Suprapubic skin (tissue), 4 donors: ENCODE results near the gene EML4. TPM values are rescaled to one million over a fixed set of nuclear protein-coding genes. Genes with fewer than 3 reads are reported as not detected.

ENCODE experiments used
- DNase-seq, 2 donors: peaks; one replicate each; pipeline ENCODE4 v3.0.0-alpha.2; 2019; ENCODE audit warnings: low spot score in 2 of 2
- H3K27ac ChIP-seq: fragments of 200-600 bp; sonication (generic); one replicate; pipeline ENCODE4 v1.5.1; 2019
- H3K27me3 ChIP-seq: fragments of 200-600 bp; sonication (generic); one replicate; pipeline ENCODE4 v1.5.1; 2019
- H3K36me3 ChIP-seq: fragments of 200-600 bp; sonication (generic); one replicate; pipeline ENCODE4 v1.5.1; 2019
- H3K4me1 ChIP-seq: fragments of 200-600 bp; sonication (generic); one replicate; pipeline ENCODE4 v1.5.1; 2019
- H3K4me3 ChIP-seq: fragments of 200-600 bp; sonication (generic); one replicate; pipeline ENCODE4 v1.5.1; 2019; ENCODE audit warnings: mild to moderate bottlenecking
- H3K9me3 ChIP-seq: fragments of 200-600 bp; sonication (generic); one replicate; pipeline ENCODE4 v1.5.1; 2019
- EP300 ChIP-seq: sonication (generic); formaldehyde crosslinking; IDR thresholded peaks from one replicate; pipeline ENCODE4 v1.6.1; 2017; ENCODE audit warnings: antibody characterized with exemption
- POLR2A ChIP-seq, 2 donors: fragments of 450-650 bp; IDR thresholded peaks; one replicate each; pipeline ENCODE4 v1.6.1; 2017; ENCODE audit warnings: antibody characterized with exemption in 2 of 2, mild to moderate bottlenecking in 2 of 2, moderate library complexity in 2 of 2
- POLR2AphosphoS5 ChIP-seq, 3 donors: sonication (generic); formaldehyde crosslinking; IDR thresholded peaks; one replicate each; pipeline ENCODE4 v1.6.1; 2017; ENCODE audit warnings: antibody characterized with exemption in 3 of 3
- WGBS: methylation state at CpG from one replicate; pipeline ENCODE4 v1.1.5; 2018; 5-methylcytosine and 5-hydroxymethylcytosine counted together
- total RNA-seq, 4 donors: library from RNA; depleted of rRNA; stranded (reverse); fragments of >200 nt; gene quantifications; one replicate each; pipeline ENCODE4 v1.1.0, GENCODE V29; 2016
- TF ChIP-seq, protein P1 (sequence below), 2 donors: fragments of 200-600 bp in 1 of 2; fragments of 450-650 bp in 1 of 2; sonication (generic) in 1 of 2; IDR thresholded peaks; one replicate each; pipeline ENCODE4 v1.5.1; 2016 to 2019; ENCODE audit warnings: antibody characterized with exemption in 2 of 2, mild to moderate bottlenecking in 1 of 2, moderate library complexity in 1 of 2

Gene EML4
- total RNA-seq, 4 donors from 2014 or later: 38.9 to 67.1 (median 43.3) TPM

DNA sequence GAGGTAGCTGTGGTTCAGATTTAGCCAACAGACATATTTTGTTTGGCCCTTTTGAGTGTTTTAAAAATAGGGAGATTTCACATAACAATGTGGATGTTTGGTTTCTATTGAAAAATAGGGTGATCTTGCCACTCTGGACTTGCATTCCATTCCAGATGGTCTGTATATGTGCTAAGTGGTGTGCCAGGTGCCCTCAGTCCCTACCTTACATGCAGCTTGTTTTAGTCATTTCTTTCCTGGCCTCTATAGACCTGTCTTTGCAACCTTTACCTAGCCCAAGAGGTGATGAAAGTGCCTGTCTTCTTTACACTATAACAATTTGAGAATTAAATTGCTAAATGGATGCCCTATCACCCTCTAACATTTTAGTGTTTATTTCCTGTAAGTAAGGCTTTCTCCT is 11.1 kb downstream of the EML4 start:
- Histone ChIP-seq H3K9me3 (no peaks in the 10 kb centered on the region), H3K27ac (no peak overlapping the region), H3K36me3 (peaks cover 6% of the 10 kb centered on the region), H3K4me1 (peaks cover 5% of the 10 kb centered on the region), H3K4me3 (no peak overlapping the region), H3K27me3 (no peaks in the 10 kb centered on the region)
- DNase-seq: no peak
- TF ChIP-seq POLR2AphosphoS5 (IDR thresholded peaks at IDR 0.05) (no peak), EP300 (no peak), POLR2A (IDR thresholded peaks at IDR 0.05) (no peak)
- TF ChIP-seq, protein P1, sequence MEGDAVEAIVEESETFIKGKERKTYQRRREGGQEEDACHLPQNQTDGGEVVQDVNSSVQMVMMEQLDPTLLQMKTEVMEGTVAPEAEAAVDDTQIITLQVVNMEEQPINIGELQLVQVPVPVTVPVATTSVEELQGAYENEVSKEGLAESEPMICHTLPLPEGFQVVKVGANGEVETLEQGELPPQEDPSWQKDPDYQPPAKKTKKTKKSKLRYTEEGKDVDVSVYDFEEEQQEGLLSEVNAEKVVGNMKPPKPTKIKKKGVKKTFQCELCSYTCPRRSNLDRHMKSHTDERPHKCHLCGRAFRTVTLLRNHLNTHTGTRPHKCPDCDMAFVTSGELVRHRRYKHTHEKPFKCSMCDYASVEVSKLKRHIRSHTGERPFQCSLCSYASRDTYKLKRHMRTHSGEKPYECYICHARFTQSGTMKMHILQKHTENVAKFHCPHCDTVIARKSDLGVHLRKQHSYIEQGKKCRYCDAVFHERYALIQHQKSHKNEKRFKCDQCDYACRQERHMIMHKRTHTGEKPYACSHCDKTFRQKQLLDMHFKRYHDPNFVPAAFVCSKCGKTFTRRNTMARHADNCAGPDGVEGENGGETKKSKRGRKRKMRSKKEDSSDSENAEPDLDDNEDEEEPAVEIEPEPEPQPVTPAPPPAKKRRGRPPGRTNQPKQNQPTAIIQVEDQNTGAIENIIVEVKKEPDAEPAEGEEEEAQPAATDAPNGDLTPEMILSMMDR (IDR thresholded peaks at IDR 0.05): no peak

DNA sequence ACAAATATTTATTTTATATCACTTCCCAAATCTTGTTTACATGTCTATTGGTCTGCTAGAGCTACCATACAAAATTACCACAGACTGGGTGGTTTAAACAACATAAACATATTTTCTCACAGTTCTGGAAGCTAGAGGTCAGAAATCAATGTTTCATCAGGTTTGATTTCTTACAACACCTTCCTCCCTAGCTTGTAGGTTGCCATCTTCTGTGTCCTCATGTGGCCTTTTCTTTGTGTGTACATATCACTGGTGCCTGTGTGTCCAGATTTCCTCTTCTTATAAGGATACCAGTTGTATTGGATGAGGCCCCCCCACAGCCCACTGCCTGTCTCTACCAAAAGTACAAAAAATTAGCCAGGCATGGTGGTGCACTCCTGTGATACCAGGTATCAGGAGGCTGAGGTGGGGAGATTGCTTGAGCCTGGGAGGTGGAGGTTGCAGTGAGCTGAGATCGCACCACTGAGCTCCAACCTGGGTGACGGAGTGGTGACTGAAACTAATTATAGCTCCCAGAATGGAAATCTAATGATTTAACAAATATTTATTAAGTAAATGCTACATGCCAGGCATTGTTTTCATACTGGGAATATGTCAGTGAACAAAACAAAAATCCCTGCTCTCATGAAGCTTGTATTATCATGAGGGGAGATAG is 13.6 kb downstream of the EML4 start:
- Histone ChIP-seq H3K9me3 (no peaks in the 10 kb centered on the region), H3K36me3 (peaks cover 6% of the 10 kb centered on the region), H3K4me1 (peaks cover 13% of the 10 kb centered on the region), H3K4me3 (no peak overlapping the region), H3K27me3 (no peaks in the 10 kb centered on the region), H3K27ac (no peak overlapping the region)
- no peak for TF ChIP-seq POLR2AphosphoS5 (IDR thresholded peaks at IDR 0.05)
- no peak for TF ChIP-seq EP300
- TF ChIP-seq, protein P1 (IDR thresholded peaks at IDR 0.05): no peak
- no peak for TF ChIP-seq POLR2A (IDR thresholded peaks at IDR 0.05)
- WGBS: 76% methylated on average over 2 of the region's 2 CpGs
- DNase-seq: no peak

DNA sequence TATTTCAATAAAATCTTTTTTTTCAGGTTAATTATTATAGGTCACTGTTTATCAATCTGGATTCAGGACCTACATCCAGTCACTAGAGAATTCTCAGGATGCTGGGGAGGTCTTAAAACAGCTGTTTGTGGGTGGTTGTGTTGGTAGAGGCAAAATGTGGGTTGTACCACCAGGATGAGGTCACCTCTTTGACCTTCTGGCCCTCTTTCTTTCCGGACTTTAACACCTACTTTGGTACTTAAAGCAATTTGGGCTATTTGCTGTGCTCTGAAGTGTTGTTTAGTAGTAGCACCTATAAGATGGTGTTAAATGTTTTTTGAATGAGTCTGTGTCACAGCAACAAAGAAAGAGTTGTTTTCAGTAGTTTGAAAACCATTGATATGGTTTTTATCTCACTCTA is 14.6 kb downstream of the EML4 start:
- no peak for TF ChIP-seq EP300
- no peak for TF ChIP-seq POLR2A (IDR thresholded peaks at IDR 0.05)
- TF ChIP-seq, protein P1 (IDR thresholded peaks at IDR 0.05): no peak
- TF ChIP-seq POLR2AphosphoS5 (IDR thresholded peaks at IDR 0.05): no peak
- peaks cover 13% of the 10 kb centered on the region for H3K4me1 ChIP-seq
- WGBS: 73% methylated on average over 1 of the region's 1 CpG

DNA sequence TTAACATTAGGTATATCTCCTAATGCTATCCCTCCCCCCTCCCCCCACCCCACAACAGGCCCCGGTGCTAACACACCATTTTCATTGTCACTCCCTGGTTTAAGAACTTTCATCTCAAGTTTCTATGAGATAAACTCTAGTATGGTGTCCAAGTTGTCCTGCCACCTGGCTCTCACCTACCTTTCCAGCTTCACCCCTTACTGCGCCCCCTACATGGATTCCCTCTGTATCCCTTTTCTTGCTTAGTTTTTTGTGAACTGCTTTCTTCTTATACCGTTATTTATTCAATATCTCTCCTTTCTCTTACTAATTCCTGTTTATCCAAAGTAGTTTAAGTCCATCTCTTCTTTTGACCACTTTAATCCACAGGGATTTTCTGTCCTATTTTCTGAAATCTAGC is 15.2 kb downstream of the EML4 start:
- peaks cover 6% of the 10 kb centered on the region for H3K36me3 ChIP-seq
- H3K4me1 ChIP-seq: peaks cover 13% of the 10 kb centered on the region
- TF ChIP-seq POLR2AphosphoS5 (IDR thresholded peaks at IDR 0.05) (no peak), POLR2A (IDR thresholded peaks at IDR 0.05) (no peak), EP300 (no peak)
- TF ChIP-seq, protein P1 (IDR thresholded peaks at IDR 0.05): no peak
- H3K27ac ChIP-seq: no peak overlapping the region
- no peak for DNase-seq
- H3K27me3 ChIP-seq: no peaks in the 10 kb centered on the region
- H3K4me3 ChIP-seq: no peak overlapping the region
- no peaks in the 10 kb centered on the region for H3K9me3 ChIP-seq
- 98% methylated on average over 3 of the region's 3 CpGs for WGBS

More for the DNA sequence above, 14.6 kb downstream of the EML4 start:
- no peaks in the 10 kb centered on the region for H3K27me3 ChIP-seq
- no peak overlapping the region for H3K4me3 ChIP-seq
- H3K27ac ChIP-seq: no peak overlapping the region
- peaks cover 6% of the 10 kb centered on the region for H3K36me3 ChIP-seq
- no peak for DNase-seq
- H3K9me3 ChIP-seq: no peaks in the 10 kb centered on the region

DNA sequence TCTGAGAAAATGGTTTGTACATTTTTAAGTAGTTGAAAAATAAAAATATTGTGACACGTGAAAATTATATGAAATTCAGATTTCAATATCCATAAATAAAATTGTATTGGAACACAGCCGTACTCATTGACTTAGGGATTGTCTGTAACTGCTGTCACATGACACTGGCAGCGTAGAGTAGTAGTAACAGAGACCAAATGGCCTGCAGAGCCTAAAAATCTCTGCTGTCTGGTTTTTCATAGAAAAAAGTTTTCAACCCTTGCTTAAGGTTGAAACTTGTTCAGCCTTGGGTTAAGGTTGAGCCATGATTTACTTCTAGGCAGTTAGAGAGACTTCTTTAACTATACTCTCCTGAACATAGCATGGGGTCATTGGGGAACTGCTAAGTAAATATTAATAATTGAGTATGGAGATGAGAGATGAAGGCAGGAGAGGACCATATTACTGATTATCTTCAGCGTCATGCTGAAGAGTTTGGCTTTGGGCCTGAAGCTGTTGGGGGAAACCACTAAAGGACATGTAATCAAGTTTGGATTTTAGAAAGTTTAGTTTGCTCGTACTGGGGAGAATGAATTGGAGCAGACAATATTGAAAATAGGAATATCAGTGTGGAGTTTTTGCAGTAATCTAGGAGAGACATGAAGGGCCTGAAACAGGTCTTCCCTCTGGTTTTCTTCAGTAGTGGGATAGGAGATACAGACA is 16.2 kb downstream of the EML4 start:
- Histone ChIP-seq H3K9me3 (no peaks in the 10 kb centered on the region), H3K27me3 (no peaks in the 10 kb centered on the region), H3K36me3 (peaks cover 6% of the 10 kb centered on the region), H3K27ac (no peak overlapping the region), H3K4me1 (peaks cover 13% of the 10 kb centered on the region), H3K4me3 (no peak overlapping the region)
- TF ChIP-seq POLR2A (IDR thresholded peaks at IDR 0.05) (no peak), EP300 (no peak), POLR2AphosphoS5 (IDR thresholded peaks at IDR 0.05) (no peak)
- TF ChIP-seq, protein P1 (IDR thresholded peaks at IDR 0.05): no peak
- no peak for DNase-seq
- 61% methylated on average over 5 of the region's 5 CpGs for WGBS
